HL-60 (cell line): ENCODE data around the gene SCART1.

Source experiments
- CTCF ChIP-seq: IDR thresholded peaks from one replicate; pipeline ENCODE4 v1.5.1; 2011; ENCODE audit warnings: low read length, control low read depth, inconsistent platforms; ENCODE audit not compliant: insufficient read depth
- GABPA ChIP-seq: IDR thresholded peaks from 2 replicates; pipeline ENCODE4 v1.6.1; 2012; ENCODE audit warnings: low read depth
- POLR2AphosphoS5 ChIP-seq: IDR thresholded peaks from 2 replicates; pipeline ENCODE4 v1.6.1; 2012; ENCODE audit warnings: low read depth
- REST ChIP-seq: IDR thresholded peaks from 2 replicates; pipeline ENCODE4 v1.6.1; 2012; ENCODE audit warnings: low read depth; ENCODE audit not compliant: insufficient replicate concordance
- SPI1 ChIP-seq: IDR thresholded peaks from 2 replicates; pipeline ENCODE4 v1.6.1; 2012; ENCODE audit warnings: low read depth, mild to moderate bottlenecking, borderline replicate concordance

GRCh38 chr10:133471300-133472109 lies 17.8 kb downstream of the SCART1 start:
- TF ChIP-seq CTCF (no peak), POLR2AphosphoS5 (no peak), REST (no peak), GABPA (no peak), SPI1 (no peak)
